ENCODE measurements around the gene CAMK2N1. TPM values are rescaled to one million over a fixed set of nuclear protein-coding genes. Genes with fewer than 3 reads are reported as not detected.

CAMK2N1 gene
- total RNA-seq, 1 experiment from 2014 or later, result 4.4 TPM

GRCh38 chr1:20466273-20466672, 19.7 kb downstream of the CAMK2N1 start:
- in situ Hi-C loops (cut with HindIII; ENCODE audit: low pct_unique_long_range_greater_than_20kb, low sequenced_read_pairs) (no loop called here), intact Hi-C loops (cut with micrococcal nuclease; ENCODE audit: unreplicated experiment) (no loop called here)
- no peak for ATAC-seq
- DNase-seq (ENCODE audit: low read depth, low spot score), result no peak
- no peak overlapping the region for H3K4me3 ChIP-seq (ENCODE audit: low read depth in 2 of 2, low read length in 2 of 2)
- no peak overlapping the region for H3K27ac ChIP-seq (ENCODE audit: low read length)
- TF ChIP-seq, protein P1, sequence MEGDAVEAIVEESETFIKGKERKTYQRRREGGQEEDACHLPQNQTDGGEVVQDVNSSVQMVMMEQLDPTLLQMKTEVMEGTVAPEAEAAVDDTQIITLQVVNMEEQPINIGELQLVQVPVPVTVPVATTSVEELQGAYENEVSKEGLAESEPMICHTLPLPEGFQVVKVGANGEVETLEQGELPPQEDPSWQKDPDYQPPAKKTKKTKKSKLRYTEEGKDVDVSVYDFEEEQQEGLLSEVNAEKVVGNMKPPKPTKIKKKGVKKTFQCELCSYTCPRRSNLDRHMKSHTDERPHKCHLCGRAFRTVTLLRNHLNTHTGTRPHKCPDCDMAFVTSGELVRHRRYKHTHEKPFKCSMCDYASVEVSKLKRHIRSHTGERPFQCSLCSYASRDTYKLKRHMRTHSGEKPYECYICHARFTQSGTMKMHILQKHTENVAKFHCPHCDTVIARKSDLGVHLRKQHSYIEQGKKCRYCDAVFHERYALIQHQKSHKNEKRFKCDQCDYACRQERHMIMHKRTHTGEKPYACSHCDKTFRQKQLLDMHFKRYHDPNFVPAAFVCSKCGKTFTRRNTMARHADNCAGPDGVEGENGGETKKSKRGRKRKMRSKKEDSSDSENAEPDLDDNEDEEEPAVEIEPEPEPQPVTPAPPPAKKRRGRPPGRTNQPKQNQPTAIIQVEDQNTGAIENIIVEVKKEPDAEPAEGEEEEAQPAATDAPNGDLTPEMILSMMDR (IDR thresholded peaks at IDR 0.05), result no peak
- TF ChIP-seq POLR2AphosphoS5 (IDR thresholded peaks at IDR 0.05; ENCODE audit: low read depth, low read length), result no peak
- TF ChIP-seq, protein P2, sequence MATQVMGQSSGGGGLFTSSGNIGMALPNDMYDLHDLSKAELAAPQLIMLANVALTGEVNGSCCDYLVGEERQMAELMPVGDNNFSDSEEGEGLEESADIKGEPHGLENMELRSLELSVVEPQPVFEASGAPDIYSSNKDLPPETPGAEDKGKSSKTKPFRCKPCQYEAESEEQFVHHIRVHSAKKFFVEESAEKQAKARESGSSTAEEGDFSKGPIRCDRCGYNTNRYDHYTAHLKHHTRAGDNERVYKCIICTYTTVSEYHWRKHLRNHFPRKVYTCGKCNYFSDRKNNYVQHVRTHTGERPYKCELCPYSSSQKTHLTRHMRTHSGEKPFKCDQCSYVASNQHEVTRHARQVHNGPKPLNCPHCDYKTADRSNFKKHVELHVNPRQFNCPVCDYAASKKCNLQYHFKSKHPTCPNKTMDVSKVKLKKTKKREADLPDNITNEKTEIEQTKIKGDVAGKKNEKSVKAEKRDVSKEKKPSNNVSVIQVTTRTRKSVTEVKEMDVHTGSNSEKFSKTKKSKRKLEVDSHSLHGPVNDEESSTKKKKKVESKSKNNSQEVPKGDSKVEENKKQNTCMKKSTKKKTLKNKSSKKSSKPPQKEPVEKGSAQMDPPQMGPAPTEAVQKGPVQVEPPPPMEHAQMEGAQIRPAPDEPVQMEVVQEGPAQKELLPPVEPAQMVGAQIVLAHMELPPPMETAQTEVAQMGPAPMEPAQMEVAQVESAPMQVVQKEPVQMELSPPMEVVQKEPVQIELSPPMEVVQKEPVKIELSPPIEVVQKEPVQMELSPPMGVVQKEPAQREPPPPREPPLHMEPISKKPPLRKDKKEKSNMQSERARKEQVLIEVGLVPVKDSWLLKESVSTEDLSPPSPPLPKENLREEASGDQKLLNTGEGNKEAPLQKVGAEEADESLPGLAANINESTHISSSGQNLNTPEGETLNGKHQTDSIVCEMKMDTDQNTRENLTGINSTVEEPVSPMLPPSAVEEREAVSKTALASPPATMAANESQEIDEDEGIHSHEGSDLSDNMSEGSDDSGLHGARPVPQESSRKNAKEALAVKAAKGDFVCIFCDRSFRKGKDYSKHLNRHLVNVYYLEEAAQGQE (IDR thresholded peaks at IDR 0.05; ENCODE audit: insufficient read depth in 1 of 2, low read depth in 2 of 2, low read length in 1 of 2), result no peak
- no peak for TF ChIP-seq SIN3A (IDR thresholded peaks at IDR 0.05; ENCODE audit: borderline replicate concordance, insufficient read depth, low read depth, low read length)
- no peak for TF ChIP-seq TCF7L2 (IDR thresholded peaks at IDR 0.05; ENCODE audit: low read depth, low read length)
- POLR2A ChIA-PET, result no interaction called here
- H3K4me1 ChIP-seq (ENCODE audit: control insufficient read depth, insufficient read depth, low read length), result peaks cover 5% of the 10 kb centered on the region; the same call in 1 of the 2 replicates
- no peaks in the 10 kb centered on the region for H3K36me3 ChIP-seq (ENCODE audit: control insufficient read depth, insufficient read depth, low read length)
- BruUV-seq (replicated peaks), result no TSS peak
- no peaks in the 10 kb centered on the region for H3K9me3 ChIP-seq (ENCODE audit: control insufficient read depth, insufficient read depth, low read depth, low read length)
- CTCF ChIA-PET, result no interaction called here
- H3K27me3 ChIP-seq (ENCODE audit: control insufficient read depth, insufficient read depth, low read length), result peaks cover 3% of the 10 kb centered on the region

DNA sequence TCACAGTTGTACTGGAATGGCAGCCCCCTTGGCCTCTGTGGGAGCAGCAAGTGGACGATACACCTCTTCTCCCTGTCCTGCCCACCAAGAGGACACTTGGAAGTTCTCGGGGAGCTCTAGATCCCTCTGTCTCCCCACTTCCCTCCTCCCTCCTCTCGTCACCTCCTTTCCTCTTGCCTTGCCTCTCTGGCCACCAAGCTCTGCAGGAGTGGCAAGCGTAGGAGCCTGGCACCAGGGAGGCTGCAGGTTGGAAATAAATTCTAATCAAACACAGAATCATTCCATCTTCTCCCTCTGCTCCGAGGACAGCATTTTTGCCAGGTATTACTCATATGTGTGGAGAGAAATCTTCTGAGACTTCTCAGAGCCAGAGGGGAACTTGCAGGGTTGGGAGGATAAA, 20.8 kb downstream of the CAMK2N1 start:
- ATAC-seq, result no peak
- DNase-seq (ENCODE audit: low read depth, low spot score), result no peak
- POLR2A ChIA-PET, result interaction anchor here (0.5 kb wide), 1 partner anchor 745 kb away, joined by 3 read pairs; no protein-coding TSS in a partner anchor
- H3K27ac ChIP-seq (ENCODE audit: low read length), result no peak overlapping the region
- no peak for TF ChIP-seq TCF7L2 (IDR thresholded peaks at IDR 0.05; ENCODE audit: low read depth, low read length)
- TF ChIP-seq, protein P1 (IDR thresholded peaks at IDR 0.05), result no peak
- TF ChIP-seq SIN3A (IDR thresholded peaks at IDR 0.05; ENCODE audit: borderline replicate concordance, insufficient read depth, low read depth, low read length), result no peak
- TF ChIP-seq POLR2AphosphoS5 (IDR thresholded peaks at IDR 0.05; ENCODE audit: low read depth, low read length), result no peak
- TF ChIP-seq, protein P2 (IDR thresholded peaks at IDR 0.05; ENCODE audit: insufficient read depth in 1 of 2, low read depth in 2 of 2, low read length in 1 of 2), result no peak
- CTCF ChIA-PET, result interaction anchor here (1.0 kb wide), 1 partner anchor 9 kb away, joined by 3 read pairs; no protein-coding TSS in a partner anchor
- peaks cover 6% of the 10 kb centered on the region for H3K27me3 ChIP-seq (ENCODE audit: control insufficient read depth, insufficient read depth, low read length)
- BruUV-seq (replicated peaks), result no TSS peak
- in situ Hi-C loops (cut with HindIII; ENCODE audit: low pct_unique_long_range_greater_than_20kb, low sequenced_read_pairs) (no loop called here), intact Hi-C loops (cut with micrococcal nuclease; ENCODE audit: unreplicated experiment) (no loop called here)
- H3K4me3 ChIP-seq (ENCODE audit: low read depth in 2 of 2, low read length in 2 of 2), result no peak overlapping the region
- H3K36me3 ChIP-seq (ENCODE audit: control insufficient read depth, insufficient read depth, low read length), result no peaks in the 10 kb centered on the region
- no peaks in the 10 kb centered on the region; the same call in 1 of the 2 replicates for H3K4me1 ChIP-seq (ENCODE audit: control insufficient read depth, insufficient read depth, low read length)
- no peaks in the 10 kb centered on the region for H3K9me3 ChIP-seq (ENCODE audit: control insufficient read depth, insufficient read depth, low read depth, low read length)

Measured in Panc1 (cell line).